GM21447 (cell line): ENCODE measurements around the gene CRNKL1.
A peak's percentile ranks its signal among the peaks of the same experiment; 100 is the strongest.

Experiments used
- ATAC-seq: cut with Tn5 transposase; IDR thresholded peaks from one replicate; pipeline ENCODE4 v1.9.1; 2021; ENCODE audit not compliant: unreplicated experiment

Gene CRNKL1

DNA sequence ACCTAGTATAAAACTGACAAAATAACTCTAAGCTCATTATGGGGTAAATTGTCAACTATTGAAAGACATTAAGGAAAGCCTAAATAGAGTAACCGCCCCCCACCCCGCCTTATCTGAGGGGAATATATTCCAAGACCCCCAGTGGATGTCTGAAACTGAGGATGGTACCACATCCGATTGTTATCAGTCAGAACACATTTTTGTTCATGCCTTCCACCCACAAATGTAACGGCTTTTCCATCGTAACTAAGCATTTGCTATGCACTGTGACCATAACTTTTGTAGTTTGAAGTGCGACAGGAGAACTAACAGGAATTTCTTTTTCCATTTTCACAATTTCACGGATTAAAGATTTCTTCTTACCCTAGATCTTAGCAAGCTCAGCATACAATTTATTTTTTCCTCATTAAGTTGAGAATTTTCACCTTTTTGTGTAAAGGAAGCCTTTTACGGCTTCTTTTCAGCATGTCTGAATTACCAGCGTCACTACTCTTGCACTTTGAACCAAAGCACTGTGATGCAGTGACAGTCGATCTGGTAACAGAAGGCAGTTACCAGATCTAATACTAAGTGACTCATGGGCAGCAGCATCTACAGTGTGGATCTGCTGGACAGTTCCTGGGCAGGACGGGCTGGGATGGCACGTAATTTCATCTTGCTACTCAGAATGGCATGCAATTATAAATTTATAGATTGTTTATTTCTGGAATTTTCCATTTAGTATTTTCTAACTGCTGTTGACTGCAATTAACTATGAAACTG lies 11.9 kb upstream of the CRNKL1 start:
- ATAC-seq = no peak

- no peak for ATAC-seq
These were observed 8.2 kb upstream of the CRNKL1 start for GRCh38 chr20:20060234-20060998.

DNA sequence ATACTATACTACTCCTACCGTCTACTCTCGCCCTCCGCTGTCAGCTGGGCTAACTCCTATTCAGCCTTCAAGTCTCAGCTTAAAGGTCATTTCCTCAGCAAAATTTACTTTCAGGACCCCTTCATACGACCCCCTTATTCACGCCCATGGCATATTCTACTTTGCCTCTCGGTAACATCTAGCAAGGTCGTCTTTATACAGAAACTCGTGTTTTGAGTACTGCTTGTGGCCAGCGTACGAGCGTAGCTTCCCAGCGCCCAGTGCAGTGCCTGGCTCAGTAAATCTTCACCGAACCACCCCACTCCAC lies 546 bp downstream of the CRNKL1 start:
- peak; percentile 7 for ATAC-seq

DNA sequence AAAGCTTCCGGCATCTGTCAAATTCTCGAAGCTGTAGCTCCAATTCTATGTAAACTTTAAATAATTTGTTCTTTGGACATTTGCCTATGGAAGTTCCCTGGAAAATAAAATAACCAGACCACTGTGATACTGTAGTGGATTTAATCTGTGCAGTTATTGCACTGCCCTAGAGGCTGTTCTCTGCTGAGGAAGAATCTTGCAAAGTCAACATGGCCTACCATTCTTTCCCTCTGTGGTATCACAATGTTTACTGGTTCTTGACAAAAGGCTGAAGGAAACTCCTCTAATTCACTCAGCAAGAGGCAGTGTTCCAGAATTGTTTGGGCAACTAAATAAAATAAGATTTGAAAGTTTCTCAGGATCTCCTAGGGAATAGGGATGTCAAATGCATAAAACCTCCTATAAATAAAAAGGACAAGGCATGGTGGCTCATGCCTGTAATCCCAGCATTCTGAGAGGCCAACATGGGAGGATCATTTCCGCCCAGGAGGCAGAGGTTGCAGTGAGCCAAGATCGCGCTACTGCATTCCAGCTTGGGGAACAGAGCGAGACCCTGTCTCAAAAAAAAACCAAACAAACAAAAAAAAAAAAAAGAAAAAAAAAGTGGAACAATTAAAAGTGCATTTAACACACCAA lies 12.4 kb downstream of the CRNKL1 start:
- no peak for ATAC-seq

DNA sequence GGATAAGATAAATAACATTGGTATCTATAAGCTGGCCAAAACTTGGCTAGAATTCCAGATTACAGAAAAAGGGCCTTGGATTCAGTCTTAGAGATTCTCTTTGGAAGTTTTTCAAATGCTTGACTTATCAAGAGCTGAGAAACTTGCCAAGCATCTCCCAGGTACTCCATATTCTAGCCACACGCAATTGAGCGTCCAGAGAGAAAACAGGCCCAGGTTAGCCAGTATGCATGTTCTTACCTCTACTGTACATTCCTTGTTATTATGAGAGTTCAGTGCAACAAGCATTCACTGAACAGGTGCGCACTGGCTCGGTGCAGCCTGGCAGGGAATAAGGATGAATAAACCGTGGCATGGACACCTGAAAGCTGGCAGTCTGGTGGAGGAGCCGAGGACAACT lies 13.7 kb downstream of the CRNKL1 start:
- no peak for ATAC-seq

- no peak for ATAC-seq
These were observed 14.3 kb downstream of the CRNKL1 start for GRCh38 chr20:20037960-20038359.

DNA sequence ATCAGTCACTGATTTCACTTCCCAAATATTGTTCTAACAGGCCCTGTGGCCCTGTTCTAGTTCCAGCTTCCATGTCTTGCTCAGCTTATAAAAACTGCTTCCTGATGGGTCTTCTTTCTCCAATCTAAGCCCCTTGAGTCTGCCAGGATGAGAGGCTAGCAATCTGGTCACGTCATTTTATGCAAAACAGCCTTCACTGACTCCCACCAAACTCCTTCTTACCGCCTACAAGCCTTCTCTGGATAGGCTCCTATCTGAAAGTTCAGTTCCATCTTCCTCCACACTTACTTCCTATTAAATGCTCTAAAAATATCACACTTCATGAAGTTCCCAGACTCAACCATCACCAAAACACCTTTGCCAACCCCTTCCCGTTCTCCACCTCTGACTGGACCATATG lies 15.5 kb downstream of the CRNKL1 start:
- no peak for ATAC-seq

DNA sequence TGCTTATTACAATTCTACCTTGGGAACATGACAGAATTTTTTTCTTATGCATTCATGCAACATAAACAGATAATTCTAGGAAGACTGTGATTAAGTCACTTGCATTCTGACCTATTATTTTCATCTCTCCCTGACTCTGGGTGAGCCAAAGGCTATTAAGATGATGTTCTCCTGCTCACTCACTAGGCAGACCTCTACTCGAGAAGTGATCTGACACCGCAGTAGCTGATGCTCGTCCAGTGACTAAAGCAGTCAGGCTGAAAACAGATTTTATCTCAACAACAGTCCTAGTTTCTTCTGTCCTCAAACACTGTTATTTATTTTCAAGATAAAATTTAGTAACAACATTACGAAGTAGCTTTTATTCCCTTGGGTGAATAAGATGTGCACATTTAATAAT lies 17.8 kb downstream of the CRNKL1 start:
- no peak for ATAC-seq

DNA sequence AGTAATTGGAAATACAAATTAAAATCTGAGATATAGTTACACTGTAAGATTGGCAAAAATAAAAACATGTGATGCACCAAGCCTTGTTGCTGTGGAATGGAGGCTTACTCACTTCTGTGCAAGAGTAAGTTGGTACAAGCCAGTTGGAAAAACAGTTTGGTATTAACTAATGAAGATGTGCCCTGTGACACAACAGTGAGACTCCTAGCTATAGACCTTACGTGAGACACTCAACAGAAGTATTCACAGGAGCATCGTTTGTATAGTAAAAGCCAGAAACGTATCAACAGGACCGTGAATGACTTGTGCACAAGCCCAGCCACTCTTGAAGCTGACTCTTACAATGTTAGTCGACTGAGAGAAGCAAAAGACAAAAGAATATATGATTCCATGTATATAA lies 20.5 kb downstream of the CRNKL1 start:
- ATAC-seq = no peak

DNA sequence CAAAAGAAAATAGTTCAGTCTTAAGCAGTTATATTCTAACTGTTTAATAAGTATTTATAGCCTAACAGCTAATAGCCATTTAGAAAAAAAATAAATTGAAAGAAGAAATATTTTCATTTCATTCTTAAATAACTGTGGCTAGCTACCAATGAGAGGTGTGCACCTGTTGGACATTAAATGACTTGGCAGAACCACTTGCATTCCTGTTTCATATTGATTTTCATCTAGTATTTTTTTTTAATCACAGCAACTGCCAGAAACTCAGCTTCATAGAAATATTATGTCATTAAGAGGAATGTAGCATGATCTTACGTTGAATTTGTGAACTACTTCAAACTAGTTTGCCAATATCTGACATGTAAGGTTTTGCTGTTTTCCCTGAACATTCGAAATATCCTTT lies 25.0 kb downstream of the CRNKL1 start:
- ATAC-seq = no peak

- ATAC-seq = no peak
These were observed 27.3 kb downstream of the CRNKL1 start for GRCh38 chr20:20024942-20025341.

DNA sequence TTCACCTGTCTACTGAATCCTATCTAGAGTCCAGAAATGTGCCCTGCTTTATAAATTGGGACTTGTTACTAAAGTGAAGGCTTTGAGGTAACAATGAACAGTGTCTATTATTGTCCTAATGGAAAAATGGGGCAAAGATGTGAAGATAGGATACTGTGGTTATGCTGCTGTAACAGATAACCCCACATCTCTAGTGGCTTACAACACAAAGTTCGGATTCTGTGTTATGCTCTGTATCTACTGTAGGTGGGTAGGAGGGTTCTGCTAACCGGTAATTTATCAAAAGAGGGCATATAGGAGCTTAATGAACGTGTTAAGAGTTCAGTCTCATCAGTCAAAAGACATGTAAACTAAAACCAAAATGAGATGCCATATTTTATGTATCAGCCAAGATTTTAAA lies 28.9 kb downstream of the CRNKL1 start:
- ATAC-seq = no peak

DNA sequence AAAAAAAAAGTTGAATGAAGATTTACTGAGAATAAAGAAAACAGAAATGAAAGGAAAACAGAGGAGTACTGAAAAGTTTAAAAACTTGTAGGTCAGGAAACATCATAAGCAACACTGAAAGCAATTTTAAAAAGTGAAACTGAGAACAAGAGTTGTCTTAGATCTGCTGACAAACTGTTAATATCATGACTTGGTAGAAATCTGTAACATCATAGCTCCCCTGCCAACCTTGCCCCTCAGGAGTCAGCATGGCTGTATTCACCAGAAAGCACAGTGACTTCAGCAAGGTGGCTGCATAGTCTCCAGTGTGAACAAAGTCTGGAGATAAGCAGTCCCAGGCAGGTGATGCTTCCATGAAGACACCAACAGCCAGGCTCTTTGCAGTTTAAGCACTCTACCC lies 29.8 kb downstream of the CRNKL1 start:
- ATAC-seq = peak; percentile 76

DNA sequence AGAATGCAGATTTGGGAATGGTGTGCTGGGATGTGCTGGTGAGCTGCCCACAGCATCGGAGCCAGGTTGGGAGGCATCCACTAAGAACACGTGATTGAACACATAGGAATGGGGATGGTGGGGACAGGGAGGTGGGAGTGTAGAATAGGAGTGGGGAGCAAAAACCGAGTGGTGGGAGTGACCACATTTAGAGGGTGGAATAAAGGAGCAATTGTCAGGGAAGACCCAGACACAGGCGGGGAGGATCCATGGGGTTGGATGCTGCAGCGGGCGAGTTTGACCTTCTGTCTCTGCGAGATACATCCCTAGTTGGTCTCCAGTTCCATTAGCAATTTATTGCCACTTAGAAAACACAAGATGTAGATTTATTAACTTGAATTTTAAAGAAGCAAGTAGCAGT lies 30.4 kb downstream of the CRNKL1 start:
- ATAC-seq = no peak

DNA sequence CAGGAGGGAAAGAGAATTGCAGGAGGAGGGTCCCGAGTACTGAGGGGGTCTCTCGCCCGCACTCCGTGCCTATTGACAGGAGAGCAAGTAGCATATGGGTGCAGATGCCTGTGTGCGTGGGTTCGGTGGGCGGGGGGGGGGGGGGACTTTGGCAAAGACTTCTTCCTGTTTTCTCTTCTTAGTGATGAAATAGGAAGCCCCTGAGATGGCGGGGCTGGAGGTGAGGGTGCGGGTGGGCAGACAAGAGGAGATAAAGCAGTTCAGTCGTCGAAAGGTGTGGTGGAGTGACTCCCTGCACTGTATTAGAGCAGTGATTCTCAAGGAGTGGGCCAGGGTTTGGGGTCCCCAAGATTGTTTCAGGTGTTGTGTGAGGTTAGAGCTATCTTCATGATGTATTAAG lies 31.4 kb downstream of the CRNKL1 start:
- no peak for ATAC-seq

GRCh38 chr20:20019123-20019522 lies 33.1 kb downstream of the CRNKL1 start:
- ATAC-seq = no peak

DNA sequence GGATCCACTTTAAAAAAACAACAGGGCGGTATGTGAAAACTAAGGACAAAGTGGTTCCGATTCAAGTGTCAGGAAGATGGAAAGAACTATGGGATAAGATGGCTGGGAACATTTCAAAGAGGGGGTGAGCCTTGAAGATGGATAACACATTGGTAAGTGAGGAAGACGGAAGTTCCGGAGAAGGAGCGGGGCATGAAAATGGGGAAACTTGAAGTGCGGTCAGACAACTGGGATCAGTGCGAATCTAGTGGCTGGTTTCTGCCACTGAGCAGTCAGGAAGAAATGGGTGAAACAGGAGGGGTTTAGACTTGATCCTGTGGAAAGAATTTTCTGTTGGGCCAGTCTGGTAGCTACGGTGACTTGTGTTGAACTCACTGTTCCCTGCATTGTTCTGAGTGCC lies 33.9 kb downstream of the CRNKL1 start:
- ATAC-seq = no peak

DNA sequence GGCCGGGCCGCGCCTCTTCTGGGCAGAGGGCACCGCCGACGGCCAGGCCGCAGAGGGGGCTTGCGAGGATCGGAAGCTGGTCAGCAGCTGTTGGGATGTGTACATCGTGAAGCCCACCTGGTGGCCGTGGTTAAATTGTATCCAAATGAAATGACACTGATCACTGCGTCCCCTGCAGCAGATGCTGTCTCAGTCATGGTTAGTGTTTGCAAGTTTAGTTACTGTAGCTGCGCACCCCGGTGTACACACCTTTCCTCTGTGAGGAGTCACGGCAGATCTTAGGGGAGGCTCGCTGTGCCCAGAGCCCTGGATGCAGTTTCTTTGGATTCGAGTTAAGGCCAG lies 34.5 kb downstream of the CRNKL1 start:
- peak; percentile 0 for ATAC-seq

DNA sequence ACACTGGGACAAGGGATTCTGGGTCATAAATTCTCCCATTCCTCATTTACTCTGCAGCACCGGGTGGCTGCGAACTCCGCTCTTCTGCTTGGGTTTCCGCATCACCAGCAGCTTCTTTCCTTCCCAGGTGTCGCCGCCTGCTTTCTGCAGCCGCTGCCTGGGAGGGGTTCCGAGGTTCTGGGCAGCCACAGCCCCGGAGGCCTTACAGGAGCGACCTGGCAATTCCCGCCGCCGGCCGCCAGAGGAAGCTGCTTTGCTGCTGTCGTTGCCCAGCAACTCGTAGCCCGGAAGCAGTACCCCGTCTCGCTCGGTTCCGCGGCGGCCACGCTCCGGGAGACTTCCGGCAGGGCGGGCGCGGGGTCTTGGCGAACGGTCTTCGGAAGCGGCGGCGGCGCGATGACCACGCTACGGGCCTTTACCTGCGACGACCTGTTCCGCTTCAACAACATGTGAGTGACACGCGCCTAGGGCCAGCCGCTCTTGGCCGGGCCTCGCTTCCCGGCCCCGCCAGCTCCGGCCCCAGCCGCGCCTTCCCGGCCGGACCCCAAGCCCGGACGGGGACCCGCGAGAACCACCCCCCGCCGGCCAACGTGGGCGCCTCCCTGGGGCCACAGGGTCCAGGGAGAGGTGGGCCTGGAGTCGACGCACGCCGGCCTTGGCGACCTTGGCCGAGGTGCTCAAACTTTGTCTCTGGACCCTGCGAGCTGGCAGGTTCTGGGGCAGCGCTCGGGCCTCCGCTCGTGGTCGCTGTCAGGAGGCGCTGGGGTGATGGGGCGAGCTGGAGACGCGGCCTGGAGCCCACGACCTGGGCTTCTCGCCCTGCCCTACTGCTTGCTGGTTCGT lies 35.0 kb downstream of the CRNKL1 start, which contains the start of gene NAA20:
NAA20 (plus strand) TSS at position 362 of the 843 bp plus-strand sequence; CDS start at position 397, 35 bp downstream.
- peak; percentile 98 for ATAC-seq

GRCh38 chr20:20014659-20015058 lies 37.6 kb downstream of the CRNKL1 start:
- no peak for ATAC-seq

GRCh38 chr20:20012541-20012940 lies 39.7 kb downstream of the CRNKL1 start:
- ATAC-seq = no peak
